ENCODE data around the gene ADARB2. TPM values are rescaled to one million over a fixed set of nuclear protein-coding genes. Genes with fewer than 3 reads are reported as not detected.

The ADARB2 gene
- total and polyA plus RNA-seq, 10 of the 15 experiments (the other 5 are each of a cell fraction or from before 2014, with no cell fraction given) = 0.02 to 4.1 (median 0.76) TPM

- TF ChIP-seq MLLT1 (IDR thresholded peaks at IDR 0.05) = no peak
These were observed 122.0 kb downstream of the ADARB2 start (continued) for GRCh38 chr10:1615186-1615954.

- SMC1A ChIA-PET (ENCODE audit: uncharacterized antibody, unreplicated experiment) = interaction anchor here (0.7 to 1.8 kb wide), 6 partner anchors 9 to 187 kb away, joined by 3 to 11 read pairs (median 4); no protein-coding TSS in a partner anchor
- intact Hi-C loops (cut with micrococcal nuclease; ENCODE audit: unreplicated experiment) (no loop called here), in situ Hi-C loops (cut with MboI) (no loop called here)
- H4K20me1 ChIP-seq (ENCODE audit: control insufficient read depth, insufficient read depth) = no peaks in the 10 kb centered on the region
- WGBS (ENCODE audit: insufficient coverage, insufficient replicate concordance, low lambda C conversion rate, missing lambda C conversion rate) = 54% methylated on average over 9 of the region's 9 CpGs
- H3K4me1 ChIP-seq (ENCODE audit: control insufficient read depth, insufficient read depth, low read length) = no peaks in the 10 kb centered on the region; the same call in 1 of the 2 replicates
- RAD21 ChIA-PET (ENCODE audit: unreplicated experiment) = no interaction called here
- BruUV-seq (replicated peaks) = no TSS peak
- POLR2A ChIA-PET = no interaction called here
- no peak overlapping the region for H3K27ac ChIP-seq (ENCODE audit: control insufficient read depth, insufficient read depth)
- ATAC-seq (no peak), FAIRE-seq (no peak), DNase-seq (ENCODE audit: low read depth, low spot score) (no peak)
- H3K79me2 ChIP-seq (ENCODE audit: control insufficient read depth, insufficient read depth, low read length) = no peaks in the 10 kb centered on the region
- H3K27me3 ChIP-seq (replicated peaks in 1 of 2; ENCODE audit: control insufficient read depth in 2 of 2, insufficient read depth in 2 of 2, low read length in 1 of 2) = no peaks in the 10 kb centered on the region; a peak in 1 of 4 replicates
- H3K4me2 ChIP-seq (ENCODE audit: control insufficient read depth, insufficient read depth) = no peak overlapping the region
- CTCF ChIA-PET = no interaction called here
- H3K9ac ChIP-seq (ENCODE audit: control insufficient read depth, insufficient read depth, low read length) = no peak overlapping the region
- no peak overlapping the region for H2AFZ ChIP-seq (ENCODE audit: control insufficient read depth, low read depth, low read length)
- H3K4me3 ChIP-seq = no peak overlapping the region
- no peaks in the 10 kb centered on the region for H3K9me3 ChIP-seq (replicated peaks; ENCODE audit: control insufficient read depth, insufficient read depth, low read length)
- H3K36me3 ChIP-seq (ENCODE audit: control insufficient read depth in 2 of 2, insufficient read depth in 2 of 2, low read length in 1 of 2) = no peaks in the 10 kb centered on the region
- no peak for TF ChIP-seq IRF4 (IDR thresholded peaks at IDR 0.05; ENCODE audit: low read depth, low read length)
- no peak for TF ChIP-seq SMAD5 (IDR thresholded peaks at IDR 0.05; ENCODE audit: low read depth)
- TF ChIP-seq E4F1 (IDR thresholded peaks at IDR 0.05; ENCODE audit: borderline replicate concordance, partially characterized antibody) = no peak
- no peak for TF ChIP-seq SPI1 (IDR thresholded peaks at IDR 0.05; ENCODE audit: borderline replicate concordance, insufficient read depth, low read depth, low read length)
- TF ChIP-seq GABPA (IDR thresholded peaks at IDR 0.05; ENCODE audit: low read depth) = no peak
- no peak for TF ChIP-seq SP1 (IDR thresholded peaks at IDR 0.05; ENCODE audit: low read depth, low read length)
- TF ChIP-seq ZBTB11 (CRISPR knock-in tag; IDR thresholded peaks at IDR 0.05) = no peak
- TF ChIP-seq EGR1 (IDR thresholded peaks at IDR 0.05; ENCODE audit: borderline replicate concordance in 1 of 2, low read depth in 2 of 2, low read length in 2 of 2) = no peak
- no peak for TF ChIP-seq LARP7 (IDR thresholded peaks at IDR 0.05)
These were observed 123.8 kb downstream of the ADARB2 start for GRCh38 chr10:1613511-1613910.

Data from GM12878 (cell line).